HEK293T (cell line): Measurements from ENCODE around the gene MCM8.

Source experiments
- ARNT ChIP-seq: fragments of 450-650 bp; IDR thresholded peaks from 2 replicates; pipeline ENCODE4 v1.6.1; 2017; ENCODE audit warnings: mild to moderate bottlenecking
- BHLHE40 ChIP-seq: fragments of 450-650 bp; IDR thresholded peaks from 2 replicates; pipeline ENCODE4 v1.6.1; 2016; ENCODE audit warnings: mild to moderate bottlenecking, moderate library complexity, borderline replicate concordance
- CTBP1 ChIP-seq: fragments of 450-650 bp; IDR thresholded peaks from 2 replicates; pipeline ENCODE4 v1.6.1; 2016; ENCODE audit warnings: borderline replicate concordance
- ELF4 ChIP-seq: fragments of 450-650 bp; IDR thresholded peaks from 2 replicates; pipeline ENCODE4 v1.6.1; 2017; ENCODE audit warnings: antibody characterized with exemption
- FOXA1 ChIP-seq: fragments of 450-650 bp; IDR thresholded peaks from 2 replicates; pipeline ENCODE4 v1.6.1; 2016; ENCODE audit warnings: mild to moderate bottlenecking
- FOXK2 ChIP-seq: fragments of 450-650 bp; IDR thresholded peaks from 2 replicates; pipeline ENCODE4 v1.6.1; 2016; ENCODE audit warnings: mild to moderate bottlenecking
- FOXM1 ChIP-seq: fragments of 450-650 bp; IDR thresholded peaks from 2 replicates; pipeline ENCODE4 v1.6.1; 2017; ENCODE audit warnings: mild to moderate bottlenecking, borderline replicate concordance
- HDGF ChIP-seq: fragments of 450-650 bp; IDR thresholded peaks from 2 replicates; pipeline ENCODE4 v1.6.1; 2017; ENCODE audit warnings: antibody characterized with exemption, borderline replicate concordance
- NFRKB ChIP-seq: fragments of 450-650 bp; IDR thresholded peaks from 2 replicates; pipeline ENCODE4 v1.6.1; 2016; ENCODE audit warnings: mild to moderate bottlenecking, moderate library complexity
- SP1 ChIP-seq: fragments of 450-650 bp; IDR thresholded peaks from 2 replicates; pipeline ENCODE4 v1.6.1; 2017
- TARDBP ChIP-seq: fragments of 450-650 bp; IDR thresholded peaks from 2 replicates; pipeline ENCODE4 v1.6.1; 2016
- ZNF384 ChIP-seq: fragments of 450-650 bp; IDR thresholded peaks from 2 replicates; pipeline ENCODE4 v1.6.1; 2016
- TF ChIP-seq, protein P1 (sequence below): fragments of 450-650 bp; IDR thresholded peaks from 2 replicates; pipeline ENCODE4 v1.6.1; 2016

DNA sequence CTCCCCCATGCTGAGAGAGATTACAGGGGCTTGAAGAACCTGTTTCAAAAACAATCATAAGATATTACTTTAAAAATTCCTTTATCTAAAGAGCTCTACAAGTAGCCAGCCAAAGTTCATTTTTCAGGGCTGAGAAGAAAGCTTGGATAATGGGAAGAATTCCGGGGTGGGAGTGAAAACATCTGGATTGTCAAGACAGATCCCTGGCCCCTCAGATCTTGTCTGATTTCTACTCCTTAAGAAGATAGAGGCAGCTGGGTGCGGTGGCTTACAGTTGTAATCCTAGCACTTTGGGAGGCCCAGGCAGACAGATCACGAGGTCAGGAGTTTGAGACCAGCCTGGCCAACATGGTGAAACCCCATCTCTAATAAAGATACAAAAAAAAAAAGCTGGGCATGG lies 24.9 kb upstream of the MCM8 start:
- TF ChIP-seq NFRKB (no peak), BHLHE40 (no peak), CTBP1 (no peak), ARNT (no peak), ZNF384 (no peak), FOXK2 (no peak), FOXM1 (no peak), HDGF (no peak), FOXA1 (no peak), TARDBP (no peak), SP1 (no peak), ELF4 (no peak)
- TF ChIP-seq, protein P1, sequence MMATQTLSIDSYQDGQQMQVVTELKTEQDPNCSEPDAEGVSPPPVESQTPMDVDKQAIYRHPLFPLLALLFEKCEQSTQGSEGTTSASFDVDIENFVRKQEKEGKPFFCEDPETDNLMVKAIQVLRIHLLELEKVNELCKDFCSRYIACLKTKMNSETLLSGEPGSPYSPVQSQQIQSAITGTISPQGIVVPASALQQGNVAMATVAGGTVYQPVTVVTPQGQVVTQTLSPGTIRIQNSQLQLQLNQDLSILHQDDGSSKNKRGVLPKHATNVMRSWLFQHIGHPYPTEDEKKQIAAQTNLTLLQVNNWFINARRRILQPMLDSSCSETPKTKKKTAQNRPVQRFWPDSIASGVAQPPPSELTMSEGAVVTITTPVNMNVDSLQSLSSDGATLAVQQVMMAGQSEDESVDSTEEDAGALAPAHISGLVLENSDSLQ, result no peak
